ENCODE results near the gene NAV2. TPM values are rescaled to one million over a fixed set of nuclear protein-coding genes. Genes with fewer than 3 reads are reported as not detected.

Gene NAV2
- total RNA-seq, 1 donor from 2014 or later: 31.4 TPM

- no peak overlapping the region for H3K27ac Mint-ChIP-seq (ENCODE audit: unreplicated experiment)
Measured at GRCh38 chr11:19800714-19801519, 88.3 kb downstream of the NAV2 start.

DNA sequence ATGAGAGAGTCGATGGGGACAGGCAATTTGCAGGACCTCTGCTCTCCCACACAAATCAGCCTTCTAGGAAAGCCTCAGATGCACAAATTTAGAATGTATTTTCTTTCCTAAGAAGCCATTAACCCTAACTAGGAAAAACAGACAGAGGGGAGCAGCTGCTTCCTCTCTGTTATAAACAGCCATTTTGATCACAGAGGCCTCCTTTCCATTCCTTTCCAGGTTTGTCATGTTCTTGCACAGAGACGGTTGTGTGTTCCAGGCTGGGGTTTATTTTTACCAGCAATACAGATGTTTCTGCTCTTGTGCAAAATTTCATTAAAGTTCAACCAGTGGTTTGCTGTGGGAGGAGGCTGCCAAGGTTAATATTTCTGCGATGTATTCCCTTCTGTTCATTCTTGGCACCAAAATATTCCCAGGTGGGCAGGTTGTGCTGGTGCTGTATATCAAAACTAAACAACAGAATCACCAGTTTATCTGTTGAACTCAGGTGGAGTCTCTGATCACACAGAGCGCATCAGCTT is 90.2 kb downstream of the NAV2 start:
- no peaks in the 10 kb centered on the region for H3K9me3 Mint-ChIP-seq (ENCODE audit: unreplicated experiment)
- no peaks in the 10 kb centered on the region for H3K27me3 Mint-ChIP-seq (ENCODE audit: unreplicated experiment)
- DNase-seq (ENCODE audit: extremely low spot score, unreplicated experiment): no peak
- no peak overlapping the region for H3K27ac Mint-ChIP-seq (ENCODE audit: unreplicated experiment)
- TF ChIP-seq, protein P1, sequence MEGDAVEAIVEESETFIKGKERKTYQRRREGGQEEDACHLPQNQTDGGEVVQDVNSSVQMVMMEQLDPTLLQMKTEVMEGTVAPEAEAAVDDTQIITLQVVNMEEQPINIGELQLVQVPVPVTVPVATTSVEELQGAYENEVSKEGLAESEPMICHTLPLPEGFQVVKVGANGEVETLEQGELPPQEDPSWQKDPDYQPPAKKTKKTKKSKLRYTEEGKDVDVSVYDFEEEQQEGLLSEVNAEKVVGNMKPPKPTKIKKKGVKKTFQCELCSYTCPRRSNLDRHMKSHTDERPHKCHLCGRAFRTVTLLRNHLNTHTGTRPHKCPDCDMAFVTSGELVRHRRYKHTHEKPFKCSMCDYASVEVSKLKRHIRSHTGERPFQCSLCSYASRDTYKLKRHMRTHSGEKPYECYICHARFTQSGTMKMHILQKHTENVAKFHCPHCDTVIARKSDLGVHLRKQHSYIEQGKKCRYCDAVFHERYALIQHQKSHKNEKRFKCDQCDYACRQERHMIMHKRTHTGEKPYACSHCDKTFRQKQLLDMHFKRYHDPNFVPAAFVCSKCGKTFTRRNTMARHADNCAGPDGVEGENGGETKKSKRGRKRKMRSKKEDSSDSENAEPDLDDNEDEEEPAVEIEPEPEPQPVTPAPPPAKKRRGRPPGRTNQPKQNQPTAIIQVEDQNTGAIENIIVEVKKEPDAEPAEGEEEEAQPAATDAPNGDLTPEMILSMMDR (IDR thresholded peaks at IDR 0.05): no peak
- peaks cover 4% of the 10 kb centered on the region for H3K36me3 Mint-ChIP-seq (ENCODE audit: unreplicated experiment)
- H3K4me3 Mint-ChIP-seq (ENCODE audit: unreplicated experiment): no peak overlapping the region
- no peaks in the 10 kb centered on the region for H3K4me1 Mint-ChIP-seq (ENCODE audit: unreplicated experiment)

More at GRCh38 chr11:19800714-19801519, 88.3 kb downstream of the NAV2 start:
- H3K4me1 Mint-ChIP-seq (ENCODE audit: unreplicated experiment): peaks cover 3% of the 10 kb centered on the region
- H3K36me3 Mint-ChIP-seq (ENCODE audit: unreplicated experiment): peaks cover 6% of the 10 kb centered on the region
- H3K4me3 Mint-ChIP-seq (ENCODE audit: unreplicated experiment): no peak overlapping the region
- no peak for DNase-seq (ENCODE audit: extremely low spot score, unreplicated experiment)
- no peaks in the 10 kb centered on the region for H3K27me3 Mint-ChIP-seq (ENCODE audit: unreplicated experiment)
- no peaks in the 10 kb centered on the region for H3K9me3 Mint-ChIP-seq (ENCODE audit: unreplicated experiment)
- TF ChIP-seq, protein P1 (IDR thresholded peaks at IDR 0.05): no peak

GRCh38 chr11:19803506-19803998 is 90.9 kb downstream of the NAV2 start:
- DNase-seq (ENCODE audit: extremely low spot score, unreplicated experiment): no peak
- Mint-ChIP-seq H3K4me1 (ENCODE audit: unreplicated experiment) (no peaks in the 10 kb centered on the region), H3K27ac (ENCODE audit: unreplicated experiment) (no peak overlapping the region), H3K4me3 (ENCODE audit: unreplicated experiment) (no peak overlapping the region), H3K9me3 (ENCODE audit: unreplicated experiment) (no peaks in the 10 kb centered on the region), H3K27me3 (ENCODE audit: unreplicated experiment) (no peaks in the 10 kb centered on the region), H3K36me3 (ENCODE audit: unreplicated experiment) (peaks cover 4% of the 10 kb centered on the region)
- TF ChIP-seq, protein P1 (IDR thresholded peaks at IDR 0.05): no peak

DNA sequence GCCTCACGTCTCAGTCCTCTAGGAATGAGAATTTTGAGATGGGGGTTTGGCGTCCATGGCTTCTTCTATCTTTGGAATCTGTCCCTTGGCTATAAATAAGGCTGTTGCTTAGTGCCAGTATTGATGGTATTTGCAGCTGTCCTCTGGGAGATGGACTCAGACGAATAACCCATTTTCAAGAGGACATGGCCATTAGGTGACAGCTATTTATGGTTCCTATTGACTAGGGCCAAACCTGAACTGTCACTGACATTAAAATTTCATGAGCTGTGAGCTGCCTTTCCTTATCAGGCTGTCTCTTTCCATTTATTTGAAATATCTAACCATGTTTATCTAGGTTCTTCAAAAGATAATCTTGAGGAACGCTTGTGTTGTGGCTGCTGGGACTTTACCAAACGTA is 92.7 kb downstream of the NAV2 start:
- no peak overlapping the region for H3K27ac Mint-ChIP-seq (ENCODE audit: unreplicated experiment)

GRCh38 chr11:19805827-19806226 is 93.2 kb downstream of the NAV2 start:
- Mint-ChIP-seq H3K36me3 (ENCODE audit: unreplicated experiment) (peaks cover 4% of the 10 kb centered on the region), H3K9me3 (ENCODE audit: unreplicated experiment) (no peaks in the 10 kb centered on the region), H3K27ac (ENCODE audit: unreplicated experiment) (no peak overlapping the region), H3K27me3 (ENCODE audit: unreplicated experiment) (no peaks in the 10 kb centered on the region), H3K4me1 (ENCODE audit: unreplicated experiment) (no peaks in the 10 kb centered on the region), H3K4me3 (ENCODE audit: unreplicated experiment) (no peak overlapping the region)
- TF ChIP-seq, protein P1 (IDR thresholded peaks at IDR 0.05): no peak
- DNase-seq (ENCODE audit: extremely low spot score, unreplicated experiment): no peak

More for the DNA sequence above, 92.7 kb downstream of the NAV2 start:
- H3K36me3 Mint-ChIP-seq (ENCODE audit: unreplicated experiment): peaks cover 4% of the 10 kb centered on the region
- DNase-seq (ENCODE audit: extremely low spot score, unreplicated experiment): no peak
- H3K4me3 Mint-ChIP-seq (ENCODE audit: unreplicated experiment): no peak overlapping the region
- no peaks in the 10 kb centered on the region for H3K9me3 Mint-ChIP-seq (ENCODE audit: unreplicated experiment)
- TF ChIP-seq, protein P1 (IDR thresholded peaks at IDR 0.05): no peak
- H3K27me3 Mint-ChIP-seq (ENCODE audit: unreplicated experiment): no peaks in the 10 kb centered on the region
- H3K4me1 Mint-ChIP-seq (ENCODE audit: unreplicated experiment): no peaks in the 10 kb centered on the region

All from osteocyte (in vitro differentiated cells).